ENCODE results near the gene PTPDC1. TPM values are rescaled to one million over a fixed set of nuclear protein-coding genes. Genes with fewer than 3 reads are reported as not detected.

PTPDC1 gene
- total and polyA plus RNA-seq, 9 of the 15 experiments (the other 6 are each of a cell fraction or from before 2014, with no cell fraction given) = 1.1 to 8.1 (median 5.7) TPM

DNA sequence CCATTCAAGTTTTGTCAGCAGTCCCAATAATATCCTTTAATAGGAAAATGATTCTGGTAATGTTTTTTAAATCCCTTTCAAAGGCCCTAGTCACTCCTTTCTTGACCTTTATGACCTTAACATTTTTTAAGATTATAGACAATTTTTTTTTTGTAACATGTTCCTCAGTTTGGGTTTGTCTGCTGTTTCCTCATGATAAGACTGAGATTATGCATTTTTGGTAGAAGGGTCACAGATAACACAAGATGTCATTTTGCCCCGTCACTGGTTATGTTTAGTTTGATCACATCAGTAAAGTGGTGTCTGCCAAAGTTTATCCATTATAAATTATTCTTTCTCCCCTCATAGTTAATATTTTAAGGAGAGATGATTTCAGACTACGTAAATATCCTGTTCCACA is 16.0 kb upstream of the PTPDC1 start (continued):
- TF ChIP-seq CBFA2T2 (conservative IDR thresholded peaks at IDR 0.05) = peak; percentile 85
- no peak for TF ChIP-seq ZNF212 (CRISPR knock-in tag; IDR thresholded peaks at IDR 0.05)
- TF ChIP-seq PCBP1 (IDR thresholded peaks at IDR 0.05; ENCODE audit: low read depth, low read length, poor library complexity, severe bottlenecking) = no peak
- no peak for TF ChIP-seq ZNF354B (CRISPR knock-in tag; IDR thresholded peaks at IDR 0.05)
- peak; percentile 57 for TF ChIP-seq MEIS2 (IDR thresholded peaks at IDR 0.05; ENCODE audit: partially characterized antibody)
- TF ChIP-seq NCOA2 (IDR thresholded peaks at IDR 0.05; ENCODE audit: partially characterized antibody in 2 of 2) = peak; percentile 18 to 35
- TF ChIP-seq ELF4 (CRISPR knock-in tag; IDR thresholded peaks at IDR 0.05) = 0 out of 2 replicates have a peak, but pooled peaks have one; percentile 50
- TF ChIP-seq NFXL1 (CRISPR knock-in tag; IDR thresholded peaks at IDR 0.05) = no peak
- TF ChIP-seq, protein P1, sequence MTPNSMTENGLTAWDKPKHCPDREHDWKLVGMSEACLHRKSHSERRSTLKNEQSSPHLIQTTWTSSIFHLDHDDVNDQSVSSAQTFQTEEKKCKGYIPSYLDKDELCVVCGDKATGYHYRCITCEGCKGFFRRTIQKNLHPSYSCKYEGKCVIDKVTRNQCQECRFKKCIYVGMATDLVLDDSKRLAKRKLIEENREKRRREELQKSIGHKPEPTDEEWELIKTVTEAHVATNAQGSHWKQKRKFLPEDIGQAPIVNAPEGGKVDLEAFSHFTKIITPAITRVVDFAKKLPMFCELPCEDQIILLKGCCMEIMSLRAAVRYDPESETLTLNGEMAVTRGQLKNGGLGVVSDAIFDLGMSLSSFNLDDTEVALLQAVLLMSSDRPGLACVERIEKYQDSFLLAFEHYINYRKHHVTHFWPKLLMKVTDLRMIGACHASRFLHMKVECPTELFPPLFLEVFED (CRISPR knock-in tag; conservative IDR thresholded peaks at IDR 0.05) = no peak
- TF ChIP-seq TEAD1 (CRISPR knock-in tag; IDR thresholded peaks at IDR 0.05) = peak in 1 of 2 experiments; percentile 92; a peak in 2 of 4 replicates
- peak; percentile 81 for TF ChIP-seq SMAD4 (CRISPR knock-in tag; conservative IDR thresholded peaks at IDR 0.05)
- TF ChIP-seq JUN (IDR thresholded peaks at IDR 0.05; ENCODE audit: borderline replicate concordance, low read depth, low read length) = 0 out of 2 replicates have a peak, but pooled peaks have one; percentile 45
- TF ChIP-seq JUN (CRISPR knock-in tag; IDR thresholded peaks at IDR 0.05; ENCODE audit: borderline replicate concordance) = no peak
- no peak for TF ChIP-seq ZNF311 (CRISPR knock-in tag; IDR thresholded peaks at IDR 0.05)
- no peak for TF ChIP-seq RBM14 (IDR thresholded peaks at IDR 0.05; ENCODE audit: borderline replicate concordance, insufficient read depth, low read depth, low read length)
- no peak for TF ChIP-seq NR3C1 (CRISPR knock-in tag; IDR thresholded peaks at IDR 0.05)
- TF ChIP-seq CCNT2 (IDR thresholded peaks at IDR 0.05; ENCODE audit: borderline replicate concordance, extremely low read depth, insufficient read length, low read depth, low read length) = peak; percentile 67
- TF ChIP-seq BRCA1 (IDR thresholded peaks at IDR 0.05) = no peak
- no peak for TF ChIP-seq BRCA1 (CRISPR knock-in tag; IDR thresholded peaks at IDR 0.05)
- TF ChIP-seq, protein P2, sequence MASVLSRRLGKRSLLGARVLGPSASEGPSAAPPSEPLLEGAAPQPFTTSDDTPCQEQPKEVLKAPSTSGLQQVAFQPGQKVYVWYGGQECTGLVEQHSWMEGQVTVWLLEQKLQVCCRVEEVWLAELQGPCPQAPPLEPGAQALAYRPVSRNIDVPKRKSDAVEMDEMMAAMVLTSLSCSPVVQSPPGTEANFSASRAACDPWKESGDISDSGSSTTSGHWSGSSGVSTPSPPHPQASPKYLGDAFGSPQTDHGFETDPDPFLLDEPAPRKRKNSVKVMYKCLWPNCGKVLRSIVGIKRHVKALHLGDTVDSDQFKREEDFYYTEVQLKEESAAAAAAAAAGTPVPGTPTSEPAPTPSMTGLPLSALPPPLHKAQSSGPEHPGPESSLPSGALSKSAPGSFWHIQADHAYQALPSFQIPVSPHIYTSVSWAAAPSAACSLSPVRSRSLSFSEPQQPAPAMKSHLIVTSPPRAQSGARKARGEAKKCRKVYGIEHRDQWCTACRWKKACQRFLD (CRISPR knock-in tag; IDR thresholded peaks at IDR 0.05) = 0 out of 2 replicates have a peak, but pooled peaks have one; percentile 43
- 0 out of 2 replicates have a peak, but pooled peaks have one; percentile 8 for TF ChIP-seq ETV1 (tag; conservative IDR thresholded peaks at IDR 0.05; ENCODE audit: low read depth)
- TF ChIP-seq C11orf30 (IDR thresholded peaks at IDR 0.05; ENCODE audit: low read depth) = peak; percentile 77
- no peak for TF ChIP-seq FOXK2 (conservative IDR thresholded peaks at IDR 0.05 in 1 of 2, IDR thresholded peaks at IDR 0.05 in 1 of 2; ENCODE audit: low read depth in 2 of 2)
- peak; percentile 47; the same call in 1 of the 2 replicates for TF ChIP-seq MEF2D (tag; conservative IDR thresholded peaks at IDR 0.05; ENCODE audit: low read depth)
- TF ChIP-seq KLF6 (CRISPR knock-in tag; IDR thresholded peaks at IDR 0.05; ENCODE audit: borderline replicate concordance) = no peak
- TF ChIP-seq SOX6 (IDR thresholded peaks at IDR 0.05) = peak; percentile 68; the same call in 1 of the 2 replicates

Data from K562 (cell line).